Measurements from ENCODE around the gene GPHA2. TPM values are rescaled to one million over a fixed set of nuclear protein-coding genes. Genes with fewer than 3 reads are reported as not detected.

Gene GPHA2
- total and polyA plus RNA-seq, 2 experiments from 2014 or later, result not detected

DNA sequence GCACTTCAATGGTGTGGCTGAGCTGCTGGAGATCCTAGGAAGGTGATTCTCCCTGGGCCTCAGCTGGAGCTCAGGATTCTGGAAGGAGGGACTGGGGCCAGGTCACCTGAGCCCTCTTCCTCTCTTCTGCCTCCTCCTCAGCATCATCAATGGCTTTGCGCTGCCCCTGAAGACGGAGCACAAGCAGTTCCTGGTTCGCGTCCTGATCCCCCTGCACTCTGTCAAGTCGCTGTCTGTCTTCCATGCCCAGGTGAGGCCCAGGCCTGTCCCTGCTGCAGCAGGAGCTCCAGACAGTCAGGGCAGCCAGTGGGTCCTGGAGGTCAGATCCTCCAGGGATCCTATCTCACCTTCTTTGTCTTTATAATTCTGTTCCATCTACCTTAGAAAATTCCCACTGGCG is 5.4 kb downstream of the GPHA2 start:
- no peak overlapping the region for H3K4me3 ChIP-seq
- peaks cover under 1% of the 10 kb centered on the region for H3K79me2 ChIP-seq
- no peak overlapping the region for H3K4me2 ChIP-seq
- peaks cover 8% of the 10 kb centered on the region for H3K4me1 ChIP-seq (ENCODE audit: insufficient read depth)
- no peak overlapping the region for H3K27ac ChIP-seq
- DNase-seq (ENCODE audit: low spot score), result no peak
- no peak for TF ChIP-seq EZH2 (IDR thresholded peaks at IDR 0.05; ENCODE audit: borderline replicate concordance)
- no peak for TF ChIP-seq EZH2phosphoT487 (IDR thresholded peaks at IDR 0.05; ENCODE audit: low read depth, severe bottlenecking, unreplicated experiment)
- TF ChIP-seq, protein P1, sequence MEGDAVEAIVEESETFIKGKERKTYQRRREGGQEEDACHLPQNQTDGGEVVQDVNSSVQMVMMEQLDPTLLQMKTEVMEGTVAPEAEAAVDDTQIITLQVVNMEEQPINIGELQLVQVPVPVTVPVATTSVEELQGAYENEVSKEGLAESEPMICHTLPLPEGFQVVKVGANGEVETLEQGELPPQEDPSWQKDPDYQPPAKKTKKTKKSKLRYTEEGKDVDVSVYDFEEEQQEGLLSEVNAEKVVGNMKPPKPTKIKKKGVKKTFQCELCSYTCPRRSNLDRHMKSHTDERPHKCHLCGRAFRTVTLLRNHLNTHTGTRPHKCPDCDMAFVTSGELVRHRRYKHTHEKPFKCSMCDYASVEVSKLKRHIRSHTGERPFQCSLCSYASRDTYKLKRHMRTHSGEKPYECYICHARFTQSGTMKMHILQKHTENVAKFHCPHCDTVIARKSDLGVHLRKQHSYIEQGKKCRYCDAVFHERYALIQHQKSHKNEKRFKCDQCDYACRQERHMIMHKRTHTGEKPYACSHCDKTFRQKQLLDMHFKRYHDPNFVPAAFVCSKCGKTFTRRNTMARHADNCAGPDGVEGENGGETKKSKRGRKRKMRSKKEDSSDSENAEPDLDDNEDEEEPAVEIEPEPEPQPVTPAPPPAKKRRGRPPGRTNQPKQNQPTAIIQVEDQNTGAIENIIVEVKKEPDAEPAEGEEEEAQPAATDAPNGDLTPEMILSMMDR (IDR thresholded peaks at IDR 0.05; ENCODE audit: poor library complexity), result no peak
- H3K36me3 ChIP-seq (replicated peaks; ENCODE audit: insufficient read depth, low read depth), result no peaks in the 10 kb centered on the region
- no peaks in the 10 kb centered on the region for H4K20me1 ChIP-seq (ENCODE audit: insufficient read depth, poor library complexity, severe bottlenecking)
- H2AFZ ChIP-seq, result no peak overlapping the region
- WGBS (ENCODE audit: low lambda C conversion rate, missing lambda C conversion rate), result 97% methylated on average over 6 of the region's 6 CpGs
- H3K9me3 ChIP-seq (ENCODE audit: low read depth), result no peaks in the 10 kb centered on the region
- H3K9me2 ChIP-seq (replicated peaks; ENCODE audit: insufficient read depth), result no peaks in the 10 kb centered on the region
- H3K27me3 ChIP-seq, result no peaks in the 10 kb centered on the region

DNA sequence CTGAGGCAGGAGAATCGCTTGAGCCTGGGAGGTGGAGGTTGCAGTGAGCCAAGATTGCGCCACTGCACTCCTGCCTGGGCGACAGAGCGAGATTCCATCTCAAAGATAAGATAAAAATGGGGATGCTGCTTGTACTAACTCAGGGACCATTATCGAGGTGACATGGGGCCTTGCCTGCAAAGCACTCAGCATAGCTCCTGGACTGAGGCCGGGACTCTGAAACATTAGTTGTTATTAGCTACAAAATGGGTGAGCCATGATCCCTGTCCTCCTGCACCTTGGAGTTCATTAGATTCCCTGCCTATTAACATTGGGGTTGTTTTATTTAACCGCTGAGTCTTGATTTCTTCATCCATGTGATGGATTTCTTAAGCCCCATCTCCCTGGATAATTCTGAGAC is 6.1 kb downstream of the GPHA2 start:
- H3K4me3 ChIP-seq, result no peak overlapping the region
- H3K4me2 ChIP-seq, result no peak overlapping the region
- 87% methylated on average over 7 of the region's 7 CpGs for whole genome bisulfite sequencing (ENCODE audit: low lambda C conversion rate, missing lambda C conversion rate)
- H3K27me3 ChIP-seq, result no peaks in the 10 kb centered on the region
- H2AFZ ChIP-seq, result no peak overlapping the region
- no peaks in the 10 kb centered on the region for H3K36me3 ChIP-seq (replicated peaks; ENCODE audit: insufficient read depth, low read depth)
- H4K20me1 ChIP-seq (ENCODE audit: insufficient read depth, poor library complexity, severe bottlenecking), result no peaks in the 10 kb centered on the region
- no peaks in the 10 kb centered on the region for H3K9me3 ChIP-seq (ENCODE audit: low read depth)
- no peak for TF ChIP-seq EZH2phosphoT487 (IDR thresholded peaks at IDR 0.05; ENCODE audit: low read depth, severe bottlenecking, unreplicated experiment)
- TF ChIP-seq, protein P1 (IDR thresholded peaks at IDR 0.05; ENCODE audit: poor library complexity), result no peak
- TF ChIP-seq EZH2 (IDR thresholded peaks at IDR 0.05; ENCODE audit: borderline replicate concordance), result no peak
- H3K4me1 ChIP-seq (ENCODE audit: insufficient read depth), result peaks cover 4% of the 10 kb centered on the region
- peaks cover 8% of the 10 kb centered on the region for H3K79me2 ChIP-seq
- no peaks in the 10 kb centered on the region for H3K9me2 ChIP-seq (replicated peaks; ENCODE audit: insufficient read depth)
- no peak for DNase-seq (ENCODE audit: low spot score)
- H3K27ac ChIP-seq, result no peak overlapping the region

DNA sequence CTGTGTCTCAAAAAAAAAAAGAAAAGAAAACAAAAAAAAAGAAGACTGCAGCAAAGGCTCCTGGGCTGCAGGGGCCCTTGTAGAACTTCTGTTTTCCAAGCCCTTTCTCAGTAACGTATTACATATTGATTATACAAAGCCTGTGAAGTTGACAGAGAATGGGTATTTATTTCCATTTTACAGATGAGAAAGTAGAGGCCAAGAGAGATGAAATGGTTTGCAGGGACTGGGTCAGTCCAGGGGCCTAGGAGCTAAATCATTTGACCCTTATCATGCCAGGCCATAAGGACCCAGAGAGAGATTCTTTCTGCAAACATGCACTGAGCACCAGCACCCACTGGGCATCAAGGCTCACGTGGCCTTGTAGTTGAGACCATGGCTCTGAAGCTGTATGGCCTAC is 6.7 kb downstream of the GPHA2 start:
- H3K27ac ChIP-seq, result no peak overlapping the region
- no peaks in the 10 kb centered on the region for H3K9me2 ChIP-seq (replicated peaks; ENCODE audit: insufficient read depth)
- no peaks in the 10 kb centered on the region for H3K9me3 ChIP-seq (ENCODE audit: low read depth)
- TF ChIP-seq EZH2 (IDR thresholded peaks at IDR 0.05; ENCODE audit: borderline replicate concordance), result no peak
- TF ChIP-seq EZH2phosphoT487 (IDR thresholded peaks at IDR 0.05; ENCODE audit: low read depth, severe bottlenecking, unreplicated experiment), result no peak
- TF ChIP-seq, protein P1 (IDR thresholded peaks at IDR 0.05; ENCODE audit: poor library complexity), result no peak
- no peak for DNase-seq (ENCODE audit: low spot score)
- no peak overlapping the region for H3K4me3 ChIP-seq
- no peak overlapping the region for H3K4me2 ChIP-seq
- peaks cover 8% of the 10 kb centered on the region for H3K79me2 ChIP-seq
- WGBS (ENCODE audit: low lambda C conversion rate, missing lambda C conversion rate), result 95% methylated on average over 2 of the region's 2 CpGs
- H3K27me3 ChIP-seq, result no peaks in the 10 kb centered on the region
- H3K4me1 ChIP-seq (ENCODE audit: insufficient read depth), result no peaks in the 10 kb centered on the region
- H4K20me1 ChIP-seq (ENCODE audit: insufficient read depth, poor library complexity, severe bottlenecking), result no peaks in the 10 kb centered on the region
- H2AFZ ChIP-seq, result no peak overlapping the region
- no peaks in the 10 kb centered on the region for H3K36me3 ChIP-seq (replicated peaks; ENCODE audit: insufficient read depth, low read depth)

DNA sequence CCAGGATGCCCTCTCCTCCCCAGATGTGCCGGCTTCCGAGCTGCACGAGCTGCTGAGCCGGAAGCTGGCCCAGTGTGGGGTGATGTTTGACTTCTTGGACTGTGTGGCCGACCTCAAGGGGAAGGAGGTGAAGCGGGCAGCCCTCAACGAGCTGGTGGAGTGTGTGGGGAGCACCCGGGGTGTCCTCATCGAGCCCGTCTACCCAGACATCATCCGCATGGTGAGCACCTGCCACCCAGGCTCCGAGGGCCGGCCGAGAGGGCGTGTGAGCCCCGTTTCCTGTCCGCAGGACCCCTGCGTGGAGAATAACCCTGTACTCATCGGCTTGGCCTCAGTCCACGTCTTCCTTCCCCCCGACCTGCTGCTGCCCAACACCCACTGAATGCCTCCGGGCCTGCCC is 9.0 kb downstream of the GPHA2 start:
- WGBS (ENCODE audit: low lambda C conversion rate, missing lambda C conversion rate), result 89% methylated on average over 21 of the region's 22 CpGs
- Histone ChIP-seq H3K9me2 (replicated peaks; ENCODE audit: insufficient read depth) (no peaks in the 10 kb centered on the region), H2AFZ (no peak overlapping the region), H3K36me3 (replicated peaks; ENCODE audit: insufficient read depth, low read depth) (no peaks in the 10 kb centered on the region), H3K4me3 (no peak overlapping the region), H3K4me1 (ENCODE audit: insufficient read depth) (peaks cover 3% of the 10 kb centered on the region), H3K4me2 (no peak overlapping the region), H3K9me3 (ENCODE audit: low read depth) (no peaks in the 10 kb centered on the region), H3K27ac (no peak overlapping the region), H3K27me3 (no peaks in the 10 kb centered on the region), H3K79me2 (peaks cover 8% of the 10 kb centered on the region), H4K20me1 (ENCODE audit: insufficient read depth, poor library complexity, severe bottlenecking) (no peaks in the 10 kb centered on the region)
- peak; percentile 3 for DNase-seq (ENCODE audit: low spot score)
- TF ChIP-seq EZH2 (IDR thresholded peaks at IDR 0.05; ENCODE audit: borderline replicate concordance) (no peak), EZH2phosphoT487 (IDR thresholded peaks at IDR 0.05; ENCODE audit: low read depth, severe bottlenecking, unreplicated experiment) (no peak)
- TF ChIP-seq, protein P1 (IDR thresholded peaks at IDR 0.05; ENCODE audit: poor library complexity), result no peak

Measured in hepatocyte (in vitro differentiated cells).